Loucy (cell line): ENCODE measurements around the gene TKT.

Source experiments
- CTCF ChIP-seq: fragments of 200-600 bp; sonication (generic); conservative IDR thresholded peaks from 2 replicates; pipeline ENCODE4 v1.5.1; 2014; ENCODE audit warnings: mild to moderate bottlenecking, antibody characterized with exemption, low read length
- EZH2phosphoT487 ChIP-seq: fragments of 200-600 bp; IDR thresholded peaks from 2 replicates; pipeline ENCODE4 v1.6.1; 2018; ENCODE audit warnings: antibody characterized with exemption, mild to moderate bottlenecking, moderate library complexity, borderline replicate concordance

DNA sequence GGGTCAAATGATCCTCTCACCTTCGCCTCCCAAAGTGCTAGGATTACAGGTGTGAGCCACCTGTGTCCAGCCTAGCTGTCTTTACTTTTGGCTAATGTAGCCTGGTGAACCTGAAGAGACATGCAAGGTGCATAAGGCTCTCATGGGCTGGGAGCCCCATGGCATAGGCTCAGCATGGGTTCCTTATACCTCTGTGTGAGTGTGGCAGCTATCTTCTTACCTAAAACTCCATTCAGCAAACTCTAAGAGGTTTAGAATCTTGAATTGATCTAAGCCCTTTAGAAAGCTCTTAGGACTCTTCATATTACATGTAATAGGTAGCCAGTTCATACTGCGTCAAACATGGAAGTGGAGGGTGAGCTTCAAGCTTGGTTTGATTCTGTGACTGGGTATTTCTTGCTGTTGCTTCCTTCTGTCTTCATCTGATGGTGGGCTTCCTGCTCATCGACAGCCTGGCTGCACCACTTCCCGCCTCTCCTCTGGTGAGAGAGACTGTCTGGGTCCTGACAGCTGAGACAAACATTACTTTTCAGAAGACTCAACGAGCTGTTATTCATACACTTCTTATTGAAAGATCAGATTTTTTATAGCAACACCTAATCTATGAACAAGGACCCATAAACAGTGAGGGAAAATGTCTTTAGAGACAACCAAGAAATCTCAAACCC lies 19.2 kb upstream of the TKT start:
- TF ChIP-seq CTCF = no peak
- TF ChIP-seq EZH2phosphoT487 = no peak
